LNCaP clone FGC (cell line): ENCODE results near the gene TFPI.

Experiments used
- DNase-seq: peaks from one replicate; pipeline ENCODE4 v3.0.0-alpha.2; 2011; ENCODE audit warnings: low read depth
- H3K4me3 ChIP-seq: 2 replicates; pipeline ENCODE4 v1.5.1; 2011; ENCODE audit warnings: mild to moderate bottlenecking, low read depth, low read length, control low read depth
- CTCF ChIP-seq: IDR thresholded peaks from 2 replicates; pipeline ENCODE4 v1.5.1; 2012; ENCODE audit warnings: mild to moderate bottlenecking; ENCODE audit not compliant: control insufficient read depth, insufficient read depth; ENCODE audit errors: extremely low read depth

TFPI gene

DNA sequence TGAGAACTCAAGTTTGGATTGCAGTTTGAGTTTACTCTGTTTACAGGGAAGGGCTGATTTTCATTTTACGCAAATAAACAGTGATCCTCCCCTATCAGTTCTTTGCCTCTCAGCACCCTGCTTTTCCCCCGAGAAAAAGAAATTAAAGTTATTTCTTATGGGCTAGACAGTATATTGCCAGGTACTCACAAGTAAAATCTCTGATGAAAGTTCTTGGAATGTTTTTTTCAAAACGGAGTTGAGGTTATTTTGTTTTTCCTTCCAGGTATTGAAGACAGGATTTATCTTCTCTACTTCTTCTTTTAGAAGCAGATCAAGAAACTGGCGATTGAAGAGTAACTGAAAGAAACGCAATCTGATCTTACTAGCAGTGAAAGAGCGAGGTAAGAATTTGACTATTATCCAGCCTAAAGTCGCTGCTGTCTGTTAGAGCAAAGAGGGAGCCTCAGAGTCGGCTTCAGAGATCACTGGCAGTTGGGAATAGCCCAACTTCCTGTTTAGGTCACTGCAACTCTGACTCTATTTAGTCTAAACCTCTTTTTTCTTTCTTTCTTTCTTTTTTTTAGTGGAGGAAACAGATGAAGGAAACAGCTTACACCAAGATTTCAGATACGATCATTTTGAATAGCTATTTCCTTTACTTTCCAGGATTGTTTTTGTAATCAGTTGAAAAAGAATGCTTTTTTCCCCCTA, at the start of gene TFPI:
TFPI (minus strand) TSS at position 425 of the 693 bp plus-strand sequence. CDS start 50,667 bp downstream, outside the sequence.
- H3K4me3 ChIP-seq, result peak within 1 kb of the TSS; percentile 63
- DNase-seq, result no peak
- TF ChIP-seq CTCF, result no peak

DNA sequence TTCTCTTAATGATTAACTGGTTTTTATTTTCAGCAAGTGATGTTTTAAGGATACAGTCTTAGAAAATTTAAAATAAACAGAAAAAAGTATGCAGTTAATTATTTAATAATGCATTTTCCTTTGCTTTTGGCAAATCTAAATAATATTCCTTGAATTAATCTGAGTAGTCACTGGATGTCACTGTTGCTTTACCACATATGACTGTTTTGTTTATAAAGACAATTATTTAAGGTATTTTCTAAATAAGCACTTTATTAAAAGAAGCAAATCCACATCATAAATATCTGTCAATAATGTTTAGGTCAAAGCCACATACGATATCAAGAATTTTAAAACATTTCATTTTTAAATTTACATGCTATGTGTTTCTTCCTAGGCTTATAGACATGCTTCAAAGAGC, 40.6 kb upstream of the TFPI start:
- no peak for DNase-seq
- TF ChIP-seq CTCF, result peak; percentile 25; the same call in 1 of the 2 replicates
- H3K4me3 ChIP-seq, result no peak overlapping the region

DNA sequence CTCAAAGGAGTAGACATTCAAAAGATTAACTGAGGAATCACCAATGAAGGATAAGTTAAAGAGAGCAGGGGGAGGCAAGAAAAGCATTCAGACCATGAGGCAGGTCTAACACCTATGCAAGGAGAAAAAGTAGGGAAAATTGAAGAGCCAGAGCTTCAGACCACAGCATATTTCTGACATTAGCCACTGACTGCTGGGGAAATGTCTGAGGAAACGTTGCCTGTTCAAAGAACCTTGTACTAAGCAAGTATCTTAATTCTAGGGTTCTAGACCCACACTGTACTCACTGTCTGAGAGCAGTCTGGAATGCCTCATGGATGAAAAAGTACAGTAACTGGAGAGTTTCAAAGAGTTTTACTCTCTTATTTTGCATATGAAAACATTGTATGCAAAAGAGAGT, 39.5 kb upstream of the TFPI start:
- no peak overlapping the region for H3K4me3 ChIP-seq
- no peak for TF ChIP-seq CTCF
- no peak for DNase-seq

GRCh38 chr2:187593098-187593497, 38.9 kb upstream of the TFPI start:
- H3K4me3 ChIP-seq, result no peak overlapping the region
- no peak for DNase-seq
- no peak for TF ChIP-seq CTCF

GRCh38 chr2:187590175-187590574, 35.9 kb upstream of the TFPI start:
- no peak overlapping the region for H3K4me3 ChIP-seq
- no peak for DNase-seq
- TF ChIP-seq CTCF, result no peak

DNA sequence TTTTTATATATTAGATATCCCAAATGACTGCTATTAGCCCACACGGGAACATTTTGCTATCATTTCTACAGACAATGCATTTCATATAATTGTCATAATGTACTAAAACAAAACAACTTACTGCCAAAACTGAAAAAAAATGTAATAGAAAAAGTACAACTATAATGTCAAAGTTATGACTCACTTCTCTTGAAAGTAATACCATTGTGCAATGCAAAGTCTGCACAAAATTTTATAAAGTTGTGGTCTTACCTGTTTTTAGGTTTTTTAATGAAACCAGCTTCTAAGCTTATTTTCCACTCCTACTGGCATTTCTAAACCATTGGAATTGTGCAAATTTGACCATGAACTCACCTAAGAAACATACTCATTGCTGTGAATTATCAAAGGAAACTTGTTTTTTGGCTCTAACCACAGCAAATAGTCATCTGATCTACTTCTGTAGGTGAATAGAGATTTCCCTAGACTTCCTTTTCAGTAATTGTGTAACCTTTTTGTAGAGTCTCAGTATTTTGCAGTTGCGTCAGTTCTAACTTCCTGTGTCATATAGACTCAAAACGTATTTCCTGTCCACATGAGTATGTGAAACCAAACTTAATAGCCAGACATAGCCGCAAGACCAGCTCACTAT, 31.9 kb upstream of the TFPI start:
- no peak for TF ChIP-seq CTCF
- H3K4me3 ChIP-seq, result no peak overlapping the region
- DNase-seq, result no peak
